Measurements from ENCODE around the gene SLC38A6.
A peak's percentile ranks its signal among the peaks of the same experiment; 100 is the strongest.

The SLC38A6 gene

DNA sequence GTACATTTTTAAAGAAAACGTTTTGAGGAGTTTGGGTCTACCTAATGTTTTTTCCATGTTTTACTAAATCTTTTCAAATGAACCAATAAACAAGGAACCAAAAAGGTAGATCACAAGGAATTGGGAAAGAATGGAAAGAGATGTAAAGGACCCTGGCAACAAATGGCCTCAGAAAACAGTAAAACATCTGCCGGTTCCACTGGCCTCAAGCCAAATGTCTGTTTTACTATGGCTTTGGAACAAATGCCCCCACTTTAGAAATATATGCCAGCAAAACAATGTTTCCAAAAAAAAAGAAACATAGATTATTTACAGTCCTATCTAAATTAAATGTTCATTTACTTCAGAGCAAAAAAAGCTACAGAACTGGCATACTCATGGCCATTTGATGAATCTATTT lies 3.2 kb upstream of the SLC38A6 start:
- DNase-seq (ENCODE audit: low read depth in 2 of 2): no peak

DNA sequence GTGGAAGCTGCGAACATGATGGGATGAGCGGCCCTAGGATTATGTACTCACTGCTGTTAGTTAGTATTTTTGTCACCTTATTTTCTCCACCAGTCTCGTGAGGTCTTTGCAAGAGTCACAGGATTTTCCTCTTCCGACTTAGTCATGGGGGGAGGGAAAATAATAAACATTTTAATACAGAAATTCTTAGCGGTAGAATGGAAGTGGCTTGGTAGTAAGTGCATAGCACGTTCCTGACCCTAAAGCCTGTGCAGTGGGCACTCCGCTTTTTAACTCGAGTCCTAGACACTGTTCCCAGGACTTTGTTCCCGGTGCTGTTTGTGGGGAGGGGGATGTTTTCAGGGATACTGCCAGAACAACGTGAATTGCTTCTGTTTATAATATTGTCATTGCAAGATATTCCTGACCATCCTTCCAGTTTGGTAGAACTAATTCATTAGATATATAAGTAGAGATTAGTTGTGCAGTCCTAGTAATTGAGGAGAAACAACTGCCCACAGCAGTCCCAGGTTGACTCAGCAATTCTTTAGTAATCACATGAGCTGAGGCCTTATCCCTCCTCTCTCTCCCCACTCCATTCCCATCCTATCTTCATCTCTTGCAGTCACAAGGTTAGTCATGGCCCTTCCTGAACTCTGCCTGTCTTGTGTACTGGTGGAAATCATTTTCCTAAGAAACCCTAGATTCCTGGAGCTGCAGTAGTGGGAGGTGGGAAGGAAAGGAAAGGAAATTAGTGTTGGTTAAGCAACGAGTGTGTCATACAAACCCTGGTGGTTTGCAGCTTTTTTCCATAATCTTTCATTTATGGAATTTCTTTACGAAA lies 799 bp downstream of the SLC38A6 start:
- DNase-seq (ENCODE audit: low read depth in 2 of 2): no peak

GRCh38 chr14:60984196-60984595 lies 3.2 kb downstream of the SLC38A6 start:
- no peak for DNase-seq (ENCODE audit: low read depth in 2 of 2)

- DNase-seq (ENCODE audit: low read depth in 2 of 2): no peak
These were observed 5.5 kb downstream of the SLC38A6 start for GRCh38 chr14:60986500-60986899.

GRCh38 chr14:60989599-60989998 lies 8.6 kb downstream of the SLC38A6 start:
- DNase-seq (ENCODE audit: low read depth in 2 of 2): no peak

DNA sequence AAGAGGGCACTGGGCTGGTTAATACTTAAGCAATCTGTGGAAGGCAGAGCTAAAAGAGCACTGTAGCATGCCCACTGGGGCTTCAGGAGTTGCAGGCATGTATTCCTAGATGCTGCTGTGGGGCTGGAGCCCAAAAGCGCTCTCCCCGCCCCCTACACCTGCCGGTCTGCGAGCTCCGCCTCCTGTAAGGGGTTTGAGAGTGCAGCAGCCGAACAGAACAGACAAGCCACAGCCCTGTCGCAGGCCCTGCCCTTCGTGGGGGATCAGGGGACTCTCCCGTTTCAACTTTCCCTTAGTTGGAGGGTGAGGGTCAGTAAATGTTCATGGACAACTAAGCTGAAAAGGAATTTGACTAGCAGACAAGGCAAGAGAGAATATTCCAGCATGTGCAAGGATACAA lies 17.6 kb downstream of the SLC38A6 start:
- DNase-seq (ENCODE audit: low read depth in 2 of 2): no peak

DNA sequence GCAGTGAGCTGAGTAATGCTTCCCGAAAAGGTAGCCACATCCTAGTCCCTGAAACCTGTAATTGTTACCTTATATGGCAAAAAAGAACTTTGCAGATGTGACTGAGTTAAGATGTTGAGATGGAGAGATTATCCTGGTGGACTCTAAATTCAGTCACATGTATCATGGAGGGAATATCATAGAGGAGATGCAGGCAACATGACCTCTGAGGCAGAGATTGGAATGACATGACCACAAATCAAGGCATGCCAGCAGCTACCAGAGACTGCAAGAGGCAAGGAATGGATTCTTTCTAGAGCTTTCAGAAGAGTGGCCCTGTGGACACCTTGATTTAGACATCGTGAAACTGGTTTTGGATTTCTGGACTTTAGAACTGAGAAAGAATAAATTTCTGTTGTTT lies 18.5 kb downstream of the SLC38A6 start:
- no peak for DNase-seq (ENCODE audit: low read depth in 2 of 2)

GRCh38 chr14:61003571-61003970 lies 22.5 kb downstream of the SLC38A6 start:
- DNase-seq (ENCODE audit: low read depth in 2 of 2): no peak

DNA sequence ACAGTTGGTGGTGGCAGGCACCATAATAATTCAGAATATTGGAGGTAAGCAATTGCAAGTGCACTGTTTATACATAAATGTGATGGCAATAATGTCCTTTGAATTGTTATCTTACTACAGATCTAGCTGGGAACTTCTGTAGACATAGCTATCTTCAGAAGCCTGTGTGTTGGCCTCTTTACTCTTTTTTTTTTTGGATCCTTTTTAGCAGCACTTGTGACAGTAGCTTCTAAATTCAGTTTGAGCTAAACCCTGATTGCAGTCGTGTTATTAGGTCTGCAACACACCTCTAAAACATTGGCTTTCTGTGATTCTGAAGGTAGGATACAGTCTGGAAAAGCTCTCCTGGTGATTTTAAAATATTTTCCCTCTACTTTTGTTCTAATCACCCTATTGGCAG lies 38.5 kb downstream of the SLC38A6 start:
- no peak for DNase-seq (ENCODE audit: low read depth in 2 of 2)

DNA sequence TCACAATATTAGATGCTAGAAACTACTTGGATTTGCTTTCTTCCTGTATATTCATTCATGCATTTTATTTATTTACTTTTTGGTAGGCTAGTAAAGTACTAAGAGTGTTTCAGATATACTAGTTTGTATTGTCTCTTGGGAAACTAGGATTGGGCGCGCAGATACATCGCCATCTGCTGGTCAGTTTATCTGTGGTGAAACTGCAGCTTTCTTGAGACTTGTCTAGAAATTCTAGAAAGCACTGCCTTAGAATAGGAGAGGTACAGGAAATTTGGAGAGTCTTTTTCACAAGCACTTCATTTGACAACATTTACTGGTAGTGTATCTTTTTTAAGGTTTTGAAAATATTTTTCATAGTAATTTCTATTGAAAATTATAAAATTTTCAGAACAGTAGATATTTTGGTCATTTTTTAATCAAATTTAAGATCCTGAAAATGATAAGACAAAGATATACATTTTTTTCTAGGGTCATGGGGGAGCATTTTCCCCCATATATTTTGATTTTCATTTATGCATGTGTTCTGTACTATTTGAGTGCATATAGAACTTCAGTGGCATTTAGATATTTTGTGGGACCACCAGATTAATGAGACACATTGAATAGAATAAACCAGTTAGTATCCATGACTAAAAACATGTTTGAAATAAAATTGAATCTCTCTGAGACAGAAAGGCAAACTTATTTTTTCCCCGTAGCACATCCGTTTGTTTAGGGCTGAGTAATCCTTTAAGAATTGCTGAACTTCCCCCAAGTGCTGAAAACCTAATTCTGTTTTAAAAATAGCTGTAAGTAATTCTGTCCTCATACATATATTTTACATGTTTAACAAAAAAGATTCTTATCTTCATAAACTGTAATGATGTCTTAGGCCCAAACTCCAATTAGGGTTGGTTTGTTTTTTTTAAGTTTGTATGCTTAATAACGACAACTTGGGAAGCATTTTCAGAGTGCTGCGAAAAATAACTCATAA lies 44.5 kb downstream of the SLC38A6 start:
- DNase-seq (ENCODE audit: low read depth in 2 of 2): peak in 1 of 2 experiments; percentile 23

GRCh38 chr14:61026526-61026925 lies 45.5 kb downstream of the SLC38A6 start:
- DNase-seq (ENCODE audit: low read depth in 2 of 2): no peak

GRCh38 chr14:61031026-61031425 lies 50.0 kb downstream of the SLC38A6 start:
- DNase-seq (ENCODE audit: low read depth in 2 of 2): no peak

DNA sequence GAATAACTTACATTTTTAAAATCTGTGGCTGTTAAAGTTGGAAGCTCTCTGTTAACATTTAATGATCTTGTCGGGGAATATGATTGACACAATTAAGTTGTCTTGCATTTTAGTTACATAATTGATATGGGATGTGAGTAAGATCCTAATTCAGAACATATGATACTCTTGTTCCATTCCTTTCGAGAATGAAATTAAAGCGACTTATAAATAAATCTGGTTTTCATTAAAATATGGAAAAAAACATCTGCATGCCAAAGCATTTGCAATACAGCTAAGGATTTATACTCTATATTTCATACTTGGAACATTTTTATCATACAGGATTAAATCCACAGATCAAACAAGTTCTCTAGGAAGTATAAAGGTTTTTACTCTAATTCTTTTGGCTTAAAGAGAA lies 52.0 kb downstream of the SLC38A6 start:
- DNase-seq (ENCODE audit: low read depth in 2 of 2): no peak

DNA sequence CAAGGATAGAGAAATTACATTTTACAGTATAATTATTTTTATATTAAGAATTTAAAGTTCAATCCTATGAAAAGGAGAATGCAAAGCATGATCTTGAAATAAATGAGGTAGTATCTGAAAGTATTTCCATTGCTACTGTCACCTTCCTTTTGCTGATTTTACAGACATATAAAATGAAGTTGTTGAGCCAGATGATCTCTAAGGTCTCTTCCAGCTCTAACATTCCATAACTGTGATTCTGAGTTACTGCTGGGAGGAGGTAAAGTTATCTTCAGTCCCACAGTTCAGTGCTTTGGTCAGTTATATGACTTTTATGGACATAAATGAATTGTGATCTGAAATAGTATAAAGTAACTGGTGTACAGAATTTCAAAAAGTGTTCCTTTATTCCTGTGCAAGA lies 52.8 kb downstream of the SLC38A6 start:
- DNase-seq (ENCODE audit: low read depth in 2 of 2): no peak

DNA sequence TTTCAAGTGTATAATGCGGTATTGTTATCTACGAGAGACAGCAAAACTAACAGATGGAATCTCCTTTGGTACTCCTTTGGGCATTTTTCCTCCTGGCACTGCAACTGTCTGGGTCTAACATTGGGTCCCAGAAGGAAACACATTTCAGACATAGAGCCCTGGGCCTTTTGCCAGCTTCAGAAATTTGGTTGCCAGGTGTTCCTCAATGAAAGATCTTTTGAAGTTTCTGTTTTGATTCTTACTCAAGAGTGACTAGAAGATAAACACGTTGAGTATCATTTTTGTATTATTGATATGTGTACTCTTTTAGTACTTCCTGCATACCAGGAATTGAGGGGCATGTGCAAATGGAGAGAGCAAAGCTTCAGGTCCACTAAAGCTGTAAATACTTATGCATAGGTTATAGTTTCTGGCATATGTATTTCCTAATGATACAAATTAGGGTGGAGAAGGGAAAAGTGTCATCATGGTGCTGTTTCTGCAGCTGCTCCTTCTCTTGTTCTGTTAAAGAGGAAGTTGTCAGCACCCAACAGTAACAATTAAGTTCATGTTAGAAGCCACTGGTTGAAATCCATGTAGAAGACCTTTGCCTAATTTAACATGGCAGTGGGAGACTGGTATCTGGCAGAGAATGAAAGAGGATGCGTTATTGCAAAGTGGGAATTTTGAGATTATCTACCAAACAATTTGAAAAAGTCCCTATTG lies 53.5 kb downstream of the SLC38A6 start:
- DNase-seq (ENCODE audit: low read depth in 2 of 2): no peak

- DNase-seq (ENCODE audit: low read depth in 2 of 2): no peak
These were observed 56.2 kb downstream of the SLC38A6 start for GRCh38 chr14:61037215-61037614.

GRCh38 chr14:61041704-61042103 lies 60.7 kb downstream of the SLC38A6 start:
- DNase-seq (ENCODE audit: low read depth in 2 of 2): no peak

DNA sequence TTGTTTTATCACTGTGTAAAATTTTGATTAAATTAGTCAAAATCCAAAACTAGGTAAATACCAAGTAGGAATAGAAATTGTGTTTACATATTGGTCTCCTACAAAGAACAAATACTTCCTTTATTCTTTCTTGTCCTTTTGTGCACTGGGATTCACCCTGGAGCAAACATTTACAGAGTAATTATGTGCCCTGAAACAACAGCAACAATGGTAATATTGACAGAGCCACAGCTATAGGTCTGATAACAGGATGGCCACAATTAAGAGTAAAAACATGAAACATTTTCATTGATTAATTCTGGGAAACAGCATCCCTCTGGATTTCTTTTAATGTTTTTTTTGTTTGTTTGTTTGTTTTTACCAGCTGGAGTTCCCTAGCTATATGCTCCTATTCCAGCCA lies 61.2 kb downstream of the SLC38A6 start:
- no peak for DNase-seq (ENCODE audit: low read depth in 2 of 2)

DNA sequence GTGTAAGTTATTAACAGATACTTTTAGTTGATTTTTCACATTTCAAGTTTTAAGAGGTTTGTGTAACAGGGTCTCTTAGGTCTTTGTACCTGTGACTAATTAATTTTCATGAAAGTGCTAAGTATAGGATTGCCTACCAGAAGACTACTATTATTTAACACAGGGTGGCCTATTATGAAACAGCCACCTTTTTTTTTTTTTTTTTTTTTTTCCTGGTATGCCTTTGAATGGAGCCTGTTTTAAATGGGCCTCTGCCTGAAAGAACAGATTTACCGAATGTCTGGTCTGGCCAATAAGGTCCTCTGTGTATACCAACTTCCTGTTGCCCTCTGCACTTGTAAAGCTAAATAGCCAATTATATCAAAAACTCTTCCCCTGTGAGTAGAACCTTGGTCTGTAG lies 62.5 kb downstream of the SLC38A6 start:
- DNase-seq (ENCODE audit: low read depth in 2 of 2): no peak

GRCh38 chr14:61047021-61047420 lies 66.0 kb downstream of the SLC38A6 start:
- no peak for DNase-seq (ENCODE audit: low read depth in 2 of 2)

DNA sequence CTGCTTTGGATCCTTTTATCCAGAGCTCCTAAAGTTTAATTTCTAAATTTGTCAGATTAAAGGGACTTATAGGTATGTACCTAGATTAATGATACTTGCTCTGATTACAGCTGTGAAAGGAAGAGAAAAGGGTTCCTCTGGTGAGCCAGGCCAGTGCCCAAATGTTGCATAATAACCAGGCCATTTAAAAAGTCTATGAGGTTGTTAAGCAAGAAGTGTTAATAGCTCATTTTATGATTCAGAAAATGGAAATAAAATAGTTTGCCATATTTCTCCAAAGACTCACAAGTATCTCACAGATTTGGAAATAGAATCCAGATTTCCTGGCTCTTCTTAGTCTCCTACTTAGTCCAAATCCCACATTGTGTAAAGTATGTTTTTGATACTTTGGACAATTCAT lies 67.6 kb downstream of the SLC38A6 start:
- no peak for DNase-seq (ENCODE audit: low read depth in 2 of 2)

DNA sequence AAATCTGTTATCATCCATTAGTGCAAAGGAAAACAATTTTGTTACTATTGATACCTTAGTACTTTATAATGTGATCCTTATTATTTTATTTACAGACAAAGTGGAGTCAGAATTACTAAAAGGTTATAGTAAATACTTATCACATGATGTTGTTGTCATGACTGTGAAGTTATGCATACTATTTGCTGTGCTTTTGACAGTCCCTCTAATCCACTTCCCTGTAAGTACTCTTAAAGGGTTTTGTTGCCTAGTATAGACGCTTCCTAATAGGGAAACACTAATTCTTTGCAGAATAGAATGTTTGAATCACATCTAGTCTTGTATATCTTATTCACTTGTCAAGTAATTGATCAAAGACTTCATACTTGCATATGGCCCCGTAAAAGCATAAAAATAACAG lies 69.4 kb downstream of the SLC38A6 start:
- DNase-seq (ENCODE audit: low read depth in 2 of 2): no peak

Measured in stimulated activated CD4-positive, alpha-beta T cell treated with anti-CD3 and anti-CD28 coated beads, Interleukin-12 subunit alpha, Interleukin-12 subunit beta, amount 100 ng/mL, for 24 hours (primary cell).